T-helper 9 cell (primary cell): ENCODE measurements around the gene RTKN.
A peak's percentile ranks its signal among the peaks of the same experiment; 100 is the strongest.

Source experiments
- DNase-seq: peaks from one replicate; pipeline ENCODE4 v3.0.0-alpha.2; 2020

RTKN gene

GRCh38 chr2:74415762-74416395, 25.9 kb downstream of the RTKN start:
- no peak for DNase-seq

DNA sequence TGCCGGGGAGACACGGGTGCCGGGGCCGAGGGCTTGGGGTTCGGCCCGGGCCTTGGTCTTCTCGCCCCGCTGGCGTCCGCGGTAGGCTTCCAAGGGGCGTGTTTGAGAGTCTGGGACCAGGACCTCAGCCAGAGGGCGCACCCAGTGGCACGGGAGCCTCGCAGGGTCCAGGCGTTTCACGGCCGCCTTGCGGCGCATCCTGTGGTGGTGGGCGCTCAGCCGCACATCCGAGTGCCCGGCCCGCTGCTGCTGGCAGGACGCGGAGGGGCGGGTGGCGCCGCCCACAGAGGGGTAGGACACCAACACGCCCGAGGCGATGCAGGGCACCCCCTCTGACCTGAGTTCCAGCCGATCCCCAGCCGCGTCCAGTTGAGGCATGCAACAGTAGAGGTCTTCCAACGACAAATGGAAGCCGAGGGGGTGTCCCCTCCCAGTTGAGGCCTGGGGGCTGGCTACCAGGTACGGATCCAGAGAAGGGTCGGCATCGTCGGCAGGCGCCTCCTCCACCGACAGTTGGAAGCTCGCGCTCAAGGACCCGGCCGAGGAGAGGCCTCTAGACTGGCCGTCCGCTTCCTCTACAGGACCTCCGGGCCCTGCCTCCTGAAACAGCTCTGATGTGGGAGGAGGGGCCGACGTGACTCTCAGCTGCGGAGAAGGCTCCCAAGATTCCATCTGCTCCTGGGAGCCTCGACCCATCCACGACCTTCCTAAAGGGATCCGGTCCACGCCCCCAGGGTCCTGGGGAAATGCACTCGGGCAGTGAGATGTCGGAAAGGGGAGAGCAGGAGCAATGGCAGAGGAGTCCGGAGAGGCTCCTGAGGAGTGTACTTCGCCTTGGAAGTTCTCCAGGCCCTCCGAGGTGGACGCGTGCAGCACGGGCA, 26.6 kb downstream of the RTKN start:
- no peak for DNase-seq

GRCh38 chr2:74414441-74414840, 27.3 kb downstream of the RTKN start:
- DNase-seq: no peak

- DNase-seq: no peak
Observed at GRCh38 chr2:74413001-74413698, 28.6 kb downstream of the RTKN start.

- DNase-seq: no peak
Observed at GRCh38 chr2:74407682-74408081, 34.1 kb downstream of the RTKN start.

GRCh38 chr2:74406035-74406434, 35.7 kb downstream of the RTKN start:
- DNase-seq: no peak

- no peak for DNase-seq
Observed at GRCh38 chr2:74401891-74402290, 39.8 kb downstream of the RTKN start.

DNA sequence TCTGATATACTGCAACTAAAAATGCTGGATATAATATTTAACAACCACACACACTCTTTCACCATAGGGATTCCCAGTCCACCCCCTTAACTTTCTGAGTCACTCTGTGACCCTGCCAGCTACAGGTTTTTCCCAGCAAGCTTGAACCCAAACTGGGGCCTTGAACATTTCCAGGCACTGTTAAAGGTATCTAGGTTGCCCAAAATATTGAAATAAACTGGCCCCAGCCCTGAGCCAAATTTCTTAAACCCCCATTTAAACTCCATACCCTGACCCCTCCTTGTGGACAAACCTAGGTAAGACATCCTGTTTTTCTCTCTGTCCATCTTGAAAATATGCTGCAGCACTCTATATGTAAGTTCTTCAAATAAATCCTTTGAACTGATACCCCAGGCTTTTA, 42.0 kb downstream of the RTKN start:
- DNase-seq: no peak

- DNase-seq: no peak
Observed at GRCh38 chr2:74396149-74396548, 45.6 kb downstream of the RTKN start.

DNA sequence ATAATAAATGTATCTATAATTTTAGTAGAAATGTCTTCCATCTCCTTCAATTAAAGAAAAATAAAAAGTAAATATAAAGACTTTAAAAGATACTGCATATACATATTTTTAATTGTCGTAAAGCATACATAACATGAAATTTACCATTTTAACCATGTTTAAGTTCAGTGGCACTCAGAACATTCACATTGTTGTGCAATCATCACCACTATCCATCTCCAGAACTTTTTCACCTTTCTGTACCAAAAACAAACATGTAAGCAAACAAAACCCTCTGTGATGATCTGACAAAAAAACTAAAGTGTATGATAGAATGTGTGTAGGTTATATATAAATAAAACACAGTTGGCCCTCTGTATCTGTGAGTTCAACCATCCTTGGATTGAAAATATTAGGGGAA, 48.2 kb downstream of the RTKN start:
- DNase-seq: no peak

DNA sequence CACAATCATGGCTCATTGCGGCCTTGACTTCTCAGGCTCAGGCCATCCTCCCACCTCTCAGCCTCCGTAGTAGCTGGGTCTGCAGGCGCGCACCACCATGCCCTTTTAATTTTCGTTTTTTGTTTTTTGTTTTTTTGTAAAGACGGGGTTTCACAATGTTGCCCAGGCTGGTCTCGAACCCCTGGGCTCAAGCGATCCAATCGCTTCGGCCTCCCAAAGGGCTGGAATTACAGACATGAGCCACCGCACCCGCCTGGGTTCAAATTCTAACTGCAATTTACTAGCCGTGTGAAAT, 49.3 kb downstream of the RTKN start:
- no peak for DNase-seq

GRCh38 chr2:74391580-74392448, 49.9 kb downstream of the RTKN start:
- peak; percentile 98 for DNase-seq

GRCh38 chr2:74391209-74391579, 50.5 kb downstream of the RTKN start:
- no peak for DNase-seq

- DNase-seq: no peak
Observed at GRCh38 chr2:74390606-74391005, 51.1 kb downstream of the RTKN start.

DNA sequence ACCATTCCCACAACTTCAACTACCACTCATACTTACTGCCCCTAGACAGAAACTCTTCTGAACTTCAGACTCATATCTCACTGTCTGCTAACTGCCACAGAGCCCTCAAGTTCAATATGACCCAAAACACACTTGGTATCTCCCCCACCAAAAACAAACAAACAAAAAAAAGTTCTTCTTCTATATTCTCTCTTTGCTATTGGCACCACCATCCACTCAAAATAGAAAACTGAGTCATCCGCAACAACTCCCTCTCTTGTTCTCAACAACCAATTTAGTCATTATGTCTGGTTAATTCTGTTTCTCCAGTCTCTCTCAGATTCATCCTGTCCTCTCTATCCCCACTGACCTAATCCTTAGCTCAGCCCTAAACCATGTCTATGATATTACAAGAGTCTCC, 54.4 kb downstream of the RTKN start:
- DNase-seq: no peak

DNA sequence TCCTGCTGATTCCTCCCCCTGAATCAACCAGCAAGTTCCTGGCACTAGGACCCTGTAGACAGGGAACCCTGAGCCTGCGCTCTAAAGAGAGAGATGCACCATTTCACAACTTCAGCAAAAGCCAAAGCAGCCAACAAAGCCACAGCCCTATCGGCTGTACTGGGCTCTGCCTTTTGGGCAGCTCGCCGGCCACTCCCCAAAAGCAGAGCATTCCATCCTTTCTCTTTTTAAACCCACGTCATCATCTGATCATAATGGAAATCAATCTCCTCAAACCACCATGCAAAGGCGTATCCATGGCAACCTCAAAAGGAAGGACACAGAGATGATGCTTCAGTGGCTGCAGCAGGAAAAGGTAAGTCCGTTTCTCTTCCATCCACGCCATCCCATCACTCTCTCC, 56.3 kb downstream of the RTKN start:
- DNase-seq: no peak

DNA sequence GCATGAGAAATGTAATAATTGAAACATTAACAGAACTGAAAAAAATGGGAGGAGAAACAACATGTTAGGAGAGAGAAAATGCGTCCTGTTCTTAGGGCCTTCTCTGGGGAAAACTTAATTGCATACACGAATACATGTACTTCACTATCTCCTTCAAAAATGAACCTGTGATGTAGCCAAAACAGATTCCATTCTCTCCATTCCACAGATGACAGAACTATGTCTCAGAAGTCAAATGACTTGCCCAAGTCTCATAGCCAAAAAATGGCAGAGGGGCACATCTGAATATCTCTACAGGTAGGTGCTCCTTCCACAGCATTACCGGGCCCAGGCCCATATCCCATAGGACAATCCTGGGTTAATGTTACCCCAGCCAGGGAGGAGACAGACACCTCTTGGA, 57.7 kb downstream of the RTKN start:
- DNase-seq: no peak

GRCh38 chr2:74383254-74383653, 58.5 kb downstream of the RTKN start:
- no peak for DNase-seq

GRCh38 chr2:74381751-74382150, 60.0 kb downstream of the RTKN start:
- DNase-seq: no peak

DNA sequence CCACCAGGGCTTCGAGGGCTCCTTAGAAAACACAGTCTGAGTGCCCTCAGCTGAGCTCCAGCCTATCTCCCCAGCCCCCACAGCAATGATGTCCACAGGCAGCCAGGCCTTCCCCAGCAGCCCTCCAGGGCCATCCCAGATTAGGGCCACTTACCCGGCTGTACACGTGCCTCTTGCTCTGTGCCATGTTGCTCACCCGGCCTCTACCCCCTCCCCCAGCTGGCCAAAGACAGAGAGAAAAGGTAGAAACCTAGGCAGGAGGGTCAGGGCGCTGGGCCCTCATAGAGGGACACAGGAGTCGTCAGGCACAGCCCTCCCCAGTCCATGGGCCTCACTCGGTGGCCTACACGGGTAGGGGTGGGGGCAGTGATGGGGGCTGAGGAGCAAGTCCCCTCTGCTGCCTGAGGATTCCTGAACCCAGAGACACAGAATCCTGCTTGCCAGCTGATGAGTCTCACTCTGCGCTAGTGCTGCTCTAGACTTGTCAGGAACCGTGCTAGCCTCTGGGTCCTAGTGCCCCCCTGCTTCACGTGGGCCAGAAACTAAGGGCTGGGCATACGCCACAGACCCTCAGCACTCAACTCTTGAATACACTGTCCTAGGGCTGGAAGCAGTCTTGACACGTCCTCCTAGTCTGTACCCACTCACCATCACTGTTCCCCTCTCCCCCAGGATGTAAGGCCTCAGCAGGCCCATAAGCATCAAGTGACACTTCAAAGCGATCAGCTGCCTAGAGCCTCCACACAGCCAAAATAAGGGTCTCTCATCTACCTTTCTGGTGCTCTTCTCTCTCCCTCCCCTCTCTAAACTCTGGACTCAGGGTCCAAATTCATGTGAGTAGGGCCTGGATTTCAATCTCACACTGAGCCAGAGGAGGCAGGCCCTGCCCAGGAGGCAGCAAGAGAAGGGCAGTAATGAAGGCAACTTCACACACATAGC, 61.6 kb downstream of the RTKN start, which contains the start of gene DCTN1:
Gene DCTN1 (minus strand): TSS at position 461 of the 939 bp plus-strand sequence. CDS start 274 bp downstream, at position 187.
- DNase-seq: no peak

DNA sequence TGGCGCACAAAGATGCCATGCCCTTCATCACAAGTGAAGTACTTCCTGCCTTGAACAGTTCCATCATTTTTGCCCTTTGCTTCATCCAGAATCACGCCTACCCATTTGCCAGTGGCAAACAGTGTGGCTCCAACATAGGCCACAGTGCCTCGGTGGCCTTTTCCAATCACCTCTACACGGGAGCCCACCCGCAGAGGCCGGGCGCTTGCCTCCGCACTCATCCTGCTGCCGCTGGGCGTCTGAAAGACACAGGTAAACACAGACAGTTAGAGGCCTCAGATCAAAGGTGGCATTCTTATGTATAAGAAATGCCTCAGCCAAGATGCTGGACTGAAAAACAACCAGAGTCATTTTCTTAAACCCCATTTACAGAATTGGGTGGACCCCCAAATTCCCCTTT, 63.7 kb downstream of the RTKN start:
- DNase-seq: no peak

DNA sequence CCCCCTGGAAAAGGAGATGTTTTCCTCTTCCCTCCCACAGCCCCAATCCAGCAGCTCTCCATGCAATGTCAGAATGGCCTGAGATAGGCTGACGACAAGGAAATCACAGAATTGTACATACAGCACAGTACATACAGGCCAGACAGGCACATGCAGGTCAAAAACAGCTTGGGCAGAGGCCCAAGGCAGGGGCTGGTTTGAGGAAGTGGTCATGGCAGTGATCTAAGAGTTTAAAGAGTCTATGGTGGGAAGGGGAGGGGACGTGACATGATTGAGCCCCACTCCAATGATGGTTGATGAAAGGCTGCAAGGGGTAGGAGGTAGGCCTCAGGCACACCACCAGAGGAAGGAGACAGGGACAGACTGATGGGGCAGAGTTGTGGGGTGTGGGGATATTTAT, 65.9 kb downstream of the RTKN start:
- no peak for DNase-seq
